GM18520 (cell line): ENCODE measurements around the gene GRAMD4.

Experiments used
- ATAC-seq: cut with Tn5 transposase; IDR thresholded peaks from one replicate; pipeline ENCODE4 v1.9.1; 2021; ENCODE audit not compliant: unreplicated experiment

GRAMD4 gene

GRCh38 chr22:46619830-46620501, at the start of gene GRAMD4:
GRAMD4 (plus strand) TSS chr22:46620386; CDS start chr22:46626800, 6,414 bp downstream.
- ATAC-seq, result no peak

- ATAC-seq, result no peak
Observed at GRCh38 chr22:46571642-46572250, 48.4 kb upstream of the GRAMD4 start.

GRCh38 chr22:46572911-46573780, 47.0 kb upstream of the GRAMD4 start:
- ATAC-seq, result no peak

- ATAC-seq, result no peak
Observed at GRCh38 chr22:46573781-46574437, 46.3 kb upstream of the GRAMD4 start.

GRCh38 chr22:46574438-46574992, 45.7 kb upstream of the GRAMD4 start:
- ATAC-seq, result no peak

GRCh38 chr22:46574993-46575910, 44.9 kb upstream of the GRAMD4 start:
- no peak for ATAC-seq

DNA sequence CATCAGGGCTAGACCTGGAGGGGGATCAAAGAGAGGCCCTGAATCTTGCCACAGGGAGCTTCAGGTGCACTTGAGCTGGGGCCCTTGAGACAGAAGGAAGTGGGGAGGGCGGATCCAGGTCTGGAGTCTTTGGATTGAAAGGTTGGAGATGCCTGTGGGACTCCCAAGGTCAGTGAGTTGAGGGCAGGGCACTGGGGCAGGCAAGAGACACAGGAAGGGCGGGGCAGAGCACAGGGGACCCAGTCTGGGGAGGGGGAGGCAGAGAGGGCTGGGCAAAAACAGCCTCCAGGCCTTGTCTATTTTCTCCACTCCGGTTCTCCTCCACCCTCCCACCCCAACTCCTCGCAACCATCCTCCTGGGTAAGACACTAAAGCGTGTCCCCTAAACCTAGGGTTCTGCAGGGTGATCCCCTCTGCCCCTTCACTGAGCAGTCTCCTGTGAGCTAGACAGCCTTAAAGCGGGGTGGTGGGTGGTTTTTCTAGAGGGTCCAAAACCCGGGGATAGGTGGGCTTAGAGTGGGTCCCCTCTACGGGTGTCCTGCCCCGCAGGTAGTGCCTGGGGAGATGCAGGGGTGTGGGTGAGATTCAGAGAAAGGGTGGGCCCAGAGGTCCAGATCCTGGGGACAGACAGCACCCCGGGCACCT, 44.2 kb upstream of the GRAMD4 start:
- no peak for ATAC-seq

- no peak for ATAC-seq
Observed at GRCh38 chr22:46576556-46577367, 43.4 kb upstream of the GRAMD4 start.

DNA sequence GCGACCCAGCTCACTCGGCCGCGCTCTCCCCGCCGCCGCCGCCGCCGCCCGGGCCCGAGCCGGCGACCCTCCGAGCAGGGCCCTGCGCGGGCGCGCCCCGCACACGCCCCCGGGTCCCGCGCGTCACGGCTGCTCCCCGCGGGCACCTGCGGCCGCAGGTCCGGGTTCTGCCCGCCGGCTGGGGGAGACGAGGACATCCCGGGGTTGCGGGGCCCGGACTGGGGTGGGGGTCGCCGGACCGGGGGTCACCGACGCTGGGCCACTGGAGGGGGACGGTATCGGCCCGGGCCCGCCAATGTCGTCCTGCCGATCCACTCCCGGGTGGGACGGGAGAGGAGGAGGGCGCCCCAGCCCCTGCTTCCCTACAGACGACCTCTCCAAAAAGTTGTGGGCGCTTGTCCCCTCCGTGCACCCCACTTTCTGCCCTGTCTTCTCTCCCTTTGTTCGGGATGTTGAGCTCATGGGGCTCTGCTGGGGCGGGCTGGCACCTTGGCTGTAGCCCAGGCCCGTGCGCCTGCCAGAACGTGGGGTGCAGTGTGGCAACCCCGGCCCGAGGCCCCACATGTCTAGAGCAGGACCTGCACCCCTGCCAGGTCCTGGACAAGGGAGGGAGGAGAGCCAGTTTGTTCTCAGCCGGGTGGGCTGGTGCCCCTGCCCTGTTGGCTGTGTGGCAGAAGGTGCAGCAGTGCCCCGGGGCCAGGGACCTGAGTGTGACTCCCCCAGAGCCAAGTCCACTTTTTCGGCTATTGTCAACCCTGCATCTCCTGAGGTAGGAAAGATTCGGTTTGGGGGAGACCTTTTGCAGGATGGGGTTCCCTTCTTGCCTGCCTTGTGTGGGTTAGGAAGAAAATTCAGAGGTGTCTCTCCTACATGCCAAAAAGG, 42.6 kb upstream of the GRAMD4 start:
- no peak for ATAC-seq

- no peak for ATAC-seq
Observed at GRCh38 chr22:46578251-46578823, 41.8 kb upstream of the GRAMD4 start.

- ATAC-seq, result no peak
Observed at GRCh38 chr22:46578824-46579561, 41.2 kb upstream of the GRAMD4 start.

DNA sequence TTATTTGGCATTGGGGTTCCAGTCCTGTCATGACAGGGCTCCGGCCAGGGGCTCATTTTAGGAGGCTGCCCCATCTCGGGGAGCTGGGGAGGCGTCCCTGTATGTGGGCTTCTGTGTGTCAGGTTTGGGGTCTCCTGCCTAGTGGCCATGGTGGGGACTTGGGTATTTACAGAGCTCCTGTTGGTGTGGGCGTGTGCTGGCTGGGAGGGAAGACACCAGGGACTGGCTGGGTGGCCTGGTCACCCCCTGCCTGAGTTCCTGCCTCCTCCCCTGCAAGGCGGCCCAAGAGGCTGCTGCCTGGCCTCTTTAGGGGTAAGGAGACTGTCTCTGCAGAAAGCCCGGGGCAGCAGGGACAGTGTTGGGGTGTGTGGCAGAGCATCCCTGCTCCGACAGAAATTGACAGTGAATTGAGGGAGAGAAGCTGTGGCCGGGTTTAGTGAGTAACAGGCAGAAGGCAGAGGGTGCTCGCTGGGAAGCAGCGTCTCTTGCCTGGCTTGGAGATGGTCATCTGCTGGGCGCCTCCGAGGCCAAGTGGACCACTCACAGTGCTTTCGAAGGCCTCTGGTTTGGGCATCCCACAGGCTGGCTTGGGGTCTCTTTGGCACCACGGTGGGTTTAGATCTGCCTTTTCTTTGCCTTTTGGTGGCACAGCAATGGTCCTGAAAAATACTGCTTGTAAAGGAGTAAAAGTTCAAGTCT, 40.3 kb upstream of the GRAMD4 start:
- ATAC-seq, result no peak

- ATAC-seq, result no peak
Observed at GRCh38 chr22:46580940-46581537, 39.1 kb upstream of the GRAMD4 start.

- no peak for ATAC-seq
Observed at GRCh38 chr22:46581538-46582244, 38.5 kb upstream of the GRAMD4 start.
